ENCODE measurements around the gene BABAM2. TPM values are rescaled to one million over a fixed set of nuclear protein-coding genes. Genes with fewer than 3 reads are reported as not detected.

The BABAM2 gene
- total RNA-seq, 2 experiments from 2014 or later = 50.7 to 51.0 TPM

DNA sequence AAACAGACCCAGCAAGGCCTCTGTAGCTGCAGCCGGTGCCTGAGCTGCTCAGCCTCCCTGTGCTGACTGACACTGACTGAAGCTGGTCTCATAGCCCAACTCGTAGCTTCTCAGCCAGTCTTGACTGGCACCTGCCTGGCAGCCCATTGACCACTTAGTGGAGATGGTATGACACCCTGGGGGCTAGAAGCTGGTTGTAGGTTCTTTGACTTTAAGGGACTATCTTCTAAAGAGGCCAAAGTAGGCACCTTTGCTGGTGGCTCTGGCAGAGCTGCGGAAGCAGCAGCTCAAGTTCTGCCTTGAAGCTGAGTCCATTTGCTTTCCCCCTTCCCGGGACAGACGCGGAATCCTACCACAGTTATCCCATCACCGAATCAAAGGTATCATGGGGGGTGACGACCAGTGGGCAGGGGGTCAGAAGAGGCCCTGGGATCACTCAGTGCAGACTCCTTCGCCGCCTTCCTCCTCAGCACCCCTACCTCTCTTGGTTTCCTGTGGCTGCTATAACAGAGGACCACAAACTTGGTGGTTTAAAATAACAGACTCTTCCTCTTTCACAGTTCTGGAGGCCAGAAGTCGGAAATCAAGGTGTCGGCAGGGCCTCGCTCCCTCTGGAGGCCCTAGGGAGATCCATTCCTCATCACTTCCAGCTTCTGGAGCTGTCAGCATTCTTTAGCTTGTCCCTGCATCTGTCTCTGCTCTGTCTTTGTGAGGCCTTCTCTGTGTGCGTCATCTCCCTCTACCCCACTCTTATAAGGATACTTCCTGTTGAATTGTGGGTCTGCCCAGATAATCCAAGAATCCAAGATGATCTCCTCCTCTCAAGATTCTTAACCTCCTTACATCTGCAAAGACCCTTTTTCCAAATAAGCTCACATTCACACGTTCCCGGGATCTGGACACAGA lies 488.4 kb downstream of the BABAM2 start:
- no peaks in the 10 kb centered on the region for H3K9me3 Mint-ChIP-seq
- peaks cover 38% of the 10 kb centered on the region for H3K4me1 Mint-ChIP-seq
- peak overlapping the region; percentile 71 for H3K4me3 Mint-ChIP-seq
- POLR2A ChIA-PET = interaction anchor here (2.9 to 3.9 kb wide), 2 partner anchors 12 to 13 kb away, joined by 17 to 38 read pairs; partner anchors contain the start of gene FOSL2
- peak overlapping the region; percentile 89 for H3K27ac Mint-ChIP-seq
- H3K36me3 Mint-ChIP-seq = no peaks in the 10 kb centered on the region
- peaks cover 2% of the 10 kb centered on the region for H3K27me3 Mint-ChIP-seq
- DNase-seq (no peak), ATAC-seq (ENCODE audit: low read depth) (peak; percentile 74)

DNA sequence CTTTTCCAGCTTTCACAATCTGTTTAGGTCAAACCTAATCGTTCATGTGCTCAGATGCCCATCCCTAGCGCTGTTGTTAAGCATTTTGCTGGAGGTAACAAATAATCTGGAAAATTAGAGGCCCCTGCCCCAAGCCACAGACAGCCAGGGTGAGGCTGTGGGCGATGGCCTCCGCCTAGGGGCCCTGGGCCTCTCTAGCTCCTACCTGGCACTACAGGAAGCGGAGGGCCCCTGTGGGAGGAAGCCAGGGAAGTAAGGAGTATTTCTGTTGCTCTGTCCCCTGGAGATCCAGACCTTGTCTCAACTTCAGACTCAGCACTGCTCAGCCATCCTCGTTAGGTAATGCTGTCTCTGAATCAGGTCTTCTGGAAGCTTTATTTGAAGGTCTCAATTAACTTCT lies 489.7 kb downstream of the BABAM2 start:
- H3K27ac Mint-ChIP-seq = no peak overlapping the region
- ATAC-seq (ENCODE audit: low read depth) (no peak), DNase-seq (no peak)
- POLR2A ChIA-PET = interaction anchor here (0.6 to 3.9 kb wide), 4 partner anchors 11 to 32 kb away, joined by 3 to 38 read pairs (median 10); partner anchors contain the start of gene FOSL2
- no peaks in the 10 kb centered on the region for H3K9me3 Mint-ChIP-seq
- no peaks in the 10 kb centered on the region for H3K36me3 Mint-ChIP-seq
- peaks cover 2% of the 10 kb centered on the region for H3K27me3 Mint-ChIP-seq
- no peak overlapping the region for H3K4me3 Mint-ChIP-seq
- peaks cover 37% of the 10 kb centered on the region for H3K4me1 Mint-ChIP-seq

DNA sequence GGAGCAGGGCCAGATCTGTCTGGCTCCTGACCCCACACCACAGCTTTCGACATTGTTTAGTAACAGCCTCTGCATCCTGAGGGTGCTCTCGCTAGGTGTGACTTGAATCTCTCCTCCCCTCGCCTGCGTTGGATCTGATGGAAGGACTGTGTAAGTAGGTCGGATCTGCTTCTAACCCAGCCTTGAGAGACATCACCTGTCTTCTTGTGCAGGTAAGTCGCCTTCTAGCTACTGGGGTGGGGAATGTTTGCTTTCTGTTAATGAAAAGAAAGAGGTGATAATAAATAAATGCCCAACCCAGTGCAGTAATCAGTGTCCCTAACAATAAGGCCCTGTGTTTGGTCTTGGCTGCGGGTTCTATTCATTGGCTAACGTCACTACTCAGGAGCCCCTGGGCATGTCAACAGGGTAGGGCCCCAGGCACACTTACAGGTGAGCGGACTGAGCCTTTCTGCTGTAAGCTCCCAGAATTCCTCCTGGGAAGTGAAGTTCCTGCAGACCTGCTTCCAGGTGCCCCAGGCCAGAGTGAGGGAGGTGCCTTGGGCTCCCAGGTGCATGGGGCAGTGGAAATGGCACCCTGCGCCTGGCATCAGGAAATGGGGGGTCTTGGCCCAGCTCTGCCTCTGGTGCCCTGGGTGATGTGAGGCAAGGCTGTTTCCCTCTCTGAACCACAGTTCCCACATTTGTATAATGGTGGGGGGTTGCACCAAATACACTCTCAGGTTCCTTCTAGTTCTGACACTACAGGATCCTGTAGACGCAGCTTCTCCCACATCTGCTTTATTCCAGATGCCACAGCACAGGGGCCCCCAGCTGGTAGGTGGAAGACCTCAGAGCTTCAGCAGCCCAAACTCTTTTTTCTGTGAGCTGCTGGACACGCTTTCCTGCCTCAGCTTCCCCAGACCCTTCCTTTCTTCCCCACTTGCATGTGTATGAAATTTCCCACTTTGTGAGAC lies 491.0 kb downstream of the BABAM2 start:
- H3K27me3 Mint-ChIP-seq = peaks cover 2% of the 10 kb centered on the region
- POLR2A ChIA-PET = interaction anchor here (1.5 to 3.9 kb wide), 2 partner anchors 10 to 15 kb away, joined by 4 to 38 read pairs; partner anchors contain the start of gene FOSL2
- peaks cover 33% of the 10 kb centered on the region for H3K4me1 Mint-ChIP-seq
- H3K36me3 Mint-ChIP-seq = no peaks in the 10 kb centered on the region
- ATAC-seq (ENCODE audit: low read depth) = no peak
- H3K9me3 Mint-ChIP-seq = no peaks in the 10 kb centered on the region
- no peak for DNase-seq
- H3K4me3 Mint-ChIP-seq = no peak overlapping the region
- no peak overlapping the region for H3K27ac Mint-ChIP-seq

DNA sequence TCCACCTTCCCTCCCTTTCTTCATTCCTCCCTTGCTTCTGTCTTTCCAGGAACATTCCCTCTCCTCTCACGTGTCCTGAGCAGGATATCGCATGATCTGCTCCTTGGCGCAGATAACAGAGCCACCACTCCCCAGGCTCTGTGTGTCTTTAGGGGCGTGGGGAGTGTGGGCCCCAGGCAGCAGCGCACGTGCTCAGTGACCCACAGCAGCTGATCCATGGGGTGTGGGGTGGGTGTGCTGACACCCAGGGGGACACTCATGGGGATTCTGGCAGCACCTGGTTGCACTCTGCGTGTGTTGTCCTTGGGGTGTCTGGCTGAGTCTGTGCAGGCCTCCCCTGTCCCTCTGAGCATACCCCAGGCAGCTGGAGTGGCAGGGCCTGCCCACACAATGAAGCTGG lies 492.2 kb downstream of the BABAM2 start:
- ATAC-seq (ENCODE audit: low read depth) = no peak
- Mint-ChIP-seq H3K36me3 (no peaks in the 10 kb centered on the region), H3K27me3 (peaks cover 2% of the 10 kb centered on the region), H3K27ac (no peak overlapping the region), H3K9me3 (no peaks in the 10 kb centered on the region), H3K4me3 (no peak overlapping the region), H3K4me1 (peaks cover 36% of the 10 kb centered on the region)
- no peak for DNase-seq
- POLR2A ChIA-PET = interaction anchor here (1.4 kb wide), 1 partner anchor 8 kb away, joined by 4 read pairs; no protein-coding TSS in a partner anchor

DNA sequence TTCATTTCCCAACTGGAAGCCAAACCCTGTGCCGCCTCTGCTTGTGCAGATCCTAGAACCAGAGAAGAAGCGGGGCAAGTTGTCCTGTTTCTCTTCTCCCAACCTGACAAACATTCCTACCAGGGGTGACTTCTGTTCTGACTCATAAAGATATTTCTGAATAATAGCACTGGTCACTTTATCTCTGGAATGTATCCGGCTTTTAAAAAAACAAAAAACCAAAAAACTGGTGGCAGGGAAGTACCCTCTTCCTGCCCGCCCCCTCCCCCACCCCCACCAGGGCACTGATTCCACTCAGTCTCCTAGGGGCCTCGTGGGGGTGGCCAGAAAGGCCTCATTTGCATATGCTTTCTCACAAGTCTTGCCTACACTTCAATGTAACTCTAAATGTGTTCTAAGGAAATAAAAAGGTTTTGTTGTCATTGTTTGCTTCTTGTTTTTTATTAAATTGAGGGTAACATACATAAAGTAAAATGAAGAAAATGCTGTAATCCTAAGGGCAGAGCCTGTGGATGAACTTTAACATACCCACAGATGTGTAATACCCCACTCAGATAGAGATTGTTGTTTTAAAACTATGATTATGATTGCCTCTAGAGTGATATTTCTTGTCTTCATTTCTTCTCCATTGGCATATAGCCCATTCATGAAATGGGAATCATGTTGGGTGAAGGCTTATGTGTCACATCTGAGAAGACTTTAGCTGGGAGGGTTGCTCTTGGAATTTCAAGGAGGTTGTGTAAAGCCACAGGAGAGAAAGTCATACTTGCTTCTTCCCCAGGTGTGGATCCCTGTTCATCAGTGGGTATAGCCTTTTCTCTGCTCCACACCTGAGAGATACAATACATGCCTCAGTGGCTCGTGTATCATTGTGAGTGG lies 496.8 kb downstream of the BABAM2 start:
- H3K9me3 Mint-ChIP-seq = no peaks in the 10 kb centered on the region
- ATAC-seq (ENCODE audit: low read depth) = no peak
- no peak overlapping the region for H3K27ac Mint-ChIP-seq
- POLR2A ChIA-PET = no interaction called here
- no peaks in the 10 kb centered on the region for H3K27me3 Mint-ChIP-seq
- H3K4me1 Mint-ChIP-seq = peaks cover 23% of the 10 kb centered on the region
- no peak for DNase-seq
- no peak overlapping the region for H3K4me3 Mint-ChIP-seq
- no peaks in the 10 kb centered on the region for H3K36me3 Mint-ChIP-seq

Small RNA genes lying within 50 kb of the gene (microRNA-seq; reads per million reads assigned to microRNA genes)
- gene MIR4263 = not detected

Other genes with a start within 250 kb of the BABAM2 start
- gene SUPT7L, start 227.1 kb upstream of the BABAM2 start, total RNA-seq = 10 to 100 TPM; 42.8 to 43.4 TPM
- gene SLC4A1AP, start 226.8 kb upstream of the BABAM2 start, total RNA-seq = 10 to 100 TPM; 25.1 to 27.4 TPM
- gene MRPL33, start 119.0 kb upstream of the BABAM2 start, total RNA-seq = 10 to 100 TPM; 47.7 to 50.3 TPM
- gene RBKS, start 342 bp upstream of the BABAM2 start, total RNA-seq = 1 to 10 TPM; 2.3 to 3.5 TPM